GM12892 (cell line): ENCODE measurements around the gene USP53.

Experiments used
- POLR2A ChIP-seq: IDR thresholded peaks from 2 replicates; pipeline ENCODE4 v1.6.1; 2011; ENCODE audit warnings: low read depth, low read length, control low read depth
- POLR2AphosphoS5 ChIP-seq: IDR thresholded peaks from 2 replicates; pipeline ENCODE4 v1.6.1; 2011; ENCODE audit warnings: low read depth, low read length, control low read depth

GRCh38 chr4:119212234-119212963, at the start of gene USP53:
- TF ChIP-seq POLR2AphosphoS5 (peak; percentile 60; the same call in 1 of the 2 replicates), POLR2A (peak; percentile 74; the same call in 1 of the 2 replicates)
